SKM-1 treated with dmso at 0.1 percent for 144 hours (cell line): ENCODE data around the gene ASAP2.

Source experiments
- DNase-seq: peaks from one replicate; lab custom pipeline; 2025; ENCODE audit not compliant: unreplicated experiment; lab: John Stamatoyannopoulos, UW

Gene ASAP2

DNA sequence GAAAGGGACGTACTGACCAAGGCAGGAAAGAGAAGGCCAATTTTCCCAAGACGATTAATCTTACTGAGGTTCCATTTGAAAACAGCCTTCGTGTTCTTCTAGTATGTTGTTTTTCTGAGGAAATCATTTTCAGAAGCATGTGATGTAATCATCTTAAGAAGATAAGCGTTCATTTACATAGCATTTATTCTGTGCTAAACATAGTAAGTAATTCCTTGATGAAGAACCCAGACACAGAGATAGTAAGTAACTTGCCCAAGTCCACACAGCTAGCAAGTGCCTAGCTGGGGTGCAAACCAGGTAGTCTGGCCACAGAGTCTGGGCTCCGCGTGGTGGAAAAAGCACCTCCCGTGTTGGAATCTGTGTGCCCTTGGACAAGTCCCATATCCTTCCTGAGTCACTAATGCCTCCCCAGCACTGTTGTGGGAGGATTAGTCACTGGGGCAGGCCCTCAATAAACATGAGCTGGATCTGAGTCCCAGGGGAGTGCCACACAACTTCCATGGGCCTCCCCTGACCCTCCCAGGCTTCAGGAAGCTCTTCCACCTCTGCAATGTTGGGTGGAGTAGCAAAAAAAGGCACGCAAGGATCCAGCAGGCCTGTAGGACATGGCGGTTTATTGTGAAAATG lies 26.9 kb upstream of the ASAP2 start:
- no peak for DNase-seq

DNA sequence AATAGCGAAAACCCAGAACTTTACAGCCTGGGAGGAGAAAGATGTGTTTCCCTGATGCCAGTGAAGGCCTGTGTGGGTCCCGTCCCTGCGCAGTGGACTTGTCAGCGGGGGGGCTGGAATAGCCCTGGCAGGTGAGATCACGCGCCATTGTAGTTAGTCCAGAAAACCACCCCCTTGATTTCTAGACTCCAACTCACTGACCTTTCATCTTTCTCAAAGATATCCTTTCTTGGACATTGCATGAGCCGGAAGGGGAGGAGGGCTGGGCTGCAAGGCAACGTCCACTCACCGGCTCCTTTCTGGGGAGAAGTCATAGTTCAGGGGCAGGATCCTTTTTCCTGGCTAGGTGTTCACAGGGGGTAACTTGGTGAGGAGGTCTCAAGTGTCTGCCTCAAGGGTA lies 22.3 kb upstream of the ASAP2 start:
- DNase-seq = no peak

DNA sequence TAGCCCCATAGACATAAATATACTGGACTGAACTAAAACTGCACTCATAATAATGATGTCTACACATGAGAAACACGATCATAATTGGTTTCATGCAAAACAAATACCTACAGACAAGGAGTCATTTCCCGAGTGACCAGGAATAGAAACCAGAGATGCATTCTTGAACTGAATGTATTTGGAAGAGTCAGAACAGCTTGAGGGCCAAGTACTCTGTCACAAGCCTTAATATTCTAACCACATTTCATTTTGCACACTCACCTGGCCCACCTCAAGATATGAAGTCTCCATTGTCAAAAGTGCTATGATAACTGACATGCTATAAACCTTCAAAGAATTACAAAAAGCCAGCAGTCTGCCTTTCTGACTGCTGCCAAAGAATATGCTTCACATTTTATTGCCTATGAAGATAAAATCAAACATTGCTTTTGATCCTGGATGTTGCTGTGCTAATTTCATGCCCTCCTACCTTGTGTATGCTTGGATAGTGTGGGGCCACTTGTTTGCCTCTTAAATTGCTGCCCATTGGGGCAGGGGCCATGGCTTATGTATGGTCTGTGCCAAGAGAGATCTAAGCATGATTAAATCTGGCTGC lies 18.9 kb upstream of the ASAP2 start:
- no peak for DNase-seq

DNA sequence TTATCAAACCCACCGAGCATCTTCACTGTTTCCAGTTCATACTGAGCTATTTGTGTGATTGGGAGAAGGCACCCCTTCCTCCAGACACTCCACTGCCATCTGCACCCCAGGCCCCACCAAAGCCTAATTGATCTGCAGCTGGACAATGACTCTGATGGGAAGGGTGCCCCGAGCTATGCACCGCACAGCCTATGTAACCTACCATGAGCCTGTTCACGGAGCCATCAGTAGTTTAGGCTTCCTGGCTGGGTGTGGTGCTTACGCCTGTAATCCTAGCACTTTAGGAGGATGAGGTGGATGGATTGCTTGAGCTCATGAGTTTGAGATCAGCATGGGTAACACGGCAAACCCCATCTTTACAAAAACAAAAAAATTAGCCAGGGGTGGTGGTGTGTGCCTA lies 17.8 kb upstream of the ASAP2 start:
- no peak for DNase-seq

DNA sequence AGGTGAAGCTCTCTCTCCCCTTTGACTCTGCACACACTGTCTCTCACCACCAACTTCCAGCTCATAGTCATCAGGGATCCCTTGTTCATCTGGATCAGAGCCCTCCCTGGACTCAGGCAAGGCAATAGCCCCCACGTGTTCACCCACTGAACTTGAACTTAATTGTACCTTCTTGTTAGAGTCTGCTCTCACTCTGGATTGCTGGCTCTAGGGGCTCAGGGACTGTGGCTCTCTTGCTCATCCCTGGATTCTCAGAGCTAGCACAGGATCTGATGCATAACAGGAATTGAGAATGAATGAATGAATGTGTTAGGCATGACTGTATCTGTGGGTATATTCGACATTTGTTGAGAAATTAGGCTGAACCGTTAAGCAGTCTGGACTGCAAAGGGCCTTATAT lies 16.7 kb upstream of the ASAP2 start:
- DNase-seq = no peak

DNA sequence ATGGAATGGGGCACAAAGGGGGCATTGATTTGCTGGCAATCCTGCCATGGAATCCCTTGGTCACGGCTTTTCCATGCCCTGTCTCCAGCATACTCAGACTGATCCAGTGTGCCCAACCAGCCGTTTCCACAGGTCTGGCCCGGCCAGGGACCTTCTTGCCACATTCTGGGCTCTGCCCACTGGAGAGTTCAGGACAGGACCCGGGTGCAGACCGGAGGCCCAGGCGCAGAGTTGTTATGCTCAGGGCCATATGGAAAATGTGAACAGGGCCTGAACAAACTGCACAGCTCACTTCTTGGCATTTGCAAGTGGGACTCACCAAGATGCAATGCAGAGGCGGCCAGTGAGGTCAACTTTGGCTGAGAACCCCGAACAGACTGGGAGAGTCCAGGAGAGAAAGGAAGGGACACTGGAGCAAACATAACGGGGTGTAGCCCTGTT lies 15.6 kb upstream of the ASAP2 start:
- DNase-seq = no peak

DNA sequence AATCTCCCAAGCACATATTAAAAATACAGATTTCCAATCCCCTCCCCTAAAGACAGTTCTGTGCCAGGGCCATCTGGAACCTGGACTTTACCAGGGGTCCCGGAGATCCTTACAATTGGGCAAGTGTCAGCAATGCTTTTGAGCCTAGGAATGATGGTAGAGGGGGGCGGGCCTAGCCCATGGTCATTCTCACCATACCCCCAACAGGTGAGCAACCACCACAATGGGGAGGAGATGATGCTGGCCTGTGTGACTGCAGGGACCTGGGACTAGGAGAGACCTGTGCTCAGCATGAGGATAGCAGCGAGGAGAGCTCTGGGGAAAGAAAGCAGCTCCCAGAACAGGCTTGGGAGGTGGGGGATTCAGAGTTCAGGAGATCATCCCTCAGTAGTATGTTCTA lies 13.9 kb upstream of the ASAP2 start:
- DNase-seq = no peak

DNA sequence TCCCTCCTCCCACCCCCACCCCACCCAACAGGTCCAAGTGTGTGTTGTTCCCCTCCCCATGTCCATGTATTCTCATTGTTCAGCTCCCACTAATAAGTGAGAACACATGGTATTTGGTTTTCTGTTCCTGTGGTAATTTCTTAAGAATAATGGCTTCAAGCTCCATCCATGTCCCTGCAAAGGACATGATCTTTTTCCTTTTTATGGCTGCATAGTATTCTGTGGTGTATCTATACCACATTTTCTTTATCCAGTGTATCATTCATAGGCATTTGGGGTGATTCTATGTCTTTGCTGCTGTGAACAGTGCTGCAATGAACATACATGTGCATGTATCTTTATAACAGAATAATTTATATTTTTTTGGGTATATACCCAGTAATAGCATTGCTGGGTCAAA lies 12.3 kb upstream of the ASAP2 start:
- no peak for DNase-seq

DNA sequence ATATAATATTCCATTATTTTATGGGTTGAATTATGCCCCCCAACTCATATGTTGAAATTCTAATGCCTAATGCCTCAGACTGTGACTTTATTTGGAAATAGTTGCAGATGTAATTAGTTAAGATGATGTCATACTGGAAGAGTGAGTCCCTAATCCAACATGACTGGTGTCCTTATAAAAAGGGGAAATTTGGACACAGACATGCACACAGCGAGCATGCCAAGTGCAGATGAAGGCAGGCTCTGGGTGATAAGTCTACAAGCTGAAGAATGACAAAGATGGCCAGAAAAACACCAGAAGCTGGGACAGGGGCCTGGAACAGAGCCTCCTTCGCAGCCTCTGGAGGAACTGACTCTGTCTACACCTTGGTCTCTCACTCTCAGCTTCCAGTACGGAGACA lies 10.0 kb upstream of the ASAP2 start:
- no peak for DNase-seq

DNA sequence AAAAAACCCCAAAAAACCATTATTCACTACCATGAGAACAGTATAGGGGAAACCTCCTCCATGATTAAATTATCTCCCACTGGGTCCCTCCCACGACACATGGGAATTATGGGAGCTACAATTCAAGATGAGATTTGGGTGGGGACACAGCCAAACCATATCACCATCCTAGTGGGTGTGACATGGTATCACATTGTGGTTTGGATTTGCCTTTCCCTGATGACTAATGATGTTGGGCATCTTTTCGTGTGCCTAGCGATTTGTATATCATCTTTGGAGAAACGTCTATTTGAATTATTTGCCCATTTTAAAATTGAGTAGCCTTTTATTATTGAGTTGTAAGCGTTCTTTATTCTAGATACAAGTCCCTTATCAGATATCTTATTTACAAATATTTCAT lies 8.7 kb upstream of the ASAP2 start:
- DNase-seq = no peak

DNA sequence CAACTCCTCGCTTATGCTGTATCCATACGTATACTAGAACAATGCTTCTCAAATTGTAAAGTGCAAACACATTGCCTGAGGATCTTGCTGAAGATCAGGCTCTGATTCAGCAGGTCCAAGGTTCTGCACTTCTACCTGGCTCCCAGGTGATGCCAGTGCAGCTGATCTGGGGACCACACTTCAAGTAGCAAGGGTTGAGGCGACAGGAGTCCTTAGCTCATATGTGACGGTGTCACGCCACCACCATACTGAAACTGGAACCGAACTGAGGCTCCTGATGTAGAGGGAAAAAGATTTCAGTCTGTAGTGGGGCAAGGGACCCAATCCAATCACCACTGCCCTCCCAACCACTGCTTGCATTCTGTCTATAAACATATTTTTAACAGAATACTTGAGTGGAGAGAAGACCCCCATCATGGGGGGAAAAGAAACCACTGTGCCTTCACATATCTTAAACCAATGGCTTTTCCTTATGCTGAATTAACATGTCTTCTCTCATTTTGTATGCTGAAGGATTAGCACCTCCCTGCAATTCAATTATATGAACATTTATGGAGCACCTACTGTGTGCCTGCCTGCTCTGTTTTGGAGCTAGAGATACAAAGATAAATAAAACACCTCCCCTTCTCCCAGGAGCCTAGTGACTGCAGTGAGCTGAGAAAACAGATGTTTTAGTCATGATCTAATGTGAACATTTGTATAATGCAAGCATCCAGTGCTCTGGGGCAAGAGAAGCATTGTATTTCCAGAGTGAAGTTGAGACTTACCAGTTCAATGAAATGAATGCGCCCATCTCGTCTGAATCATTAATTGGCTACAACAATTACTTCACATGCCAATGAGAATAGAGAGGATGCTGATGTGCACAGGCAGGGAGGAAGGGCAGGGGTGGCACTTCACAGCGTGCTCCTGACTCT lies 6.6 kb upstream of the ASAP2 start:
- DNase-seq = no peak

DNA sequence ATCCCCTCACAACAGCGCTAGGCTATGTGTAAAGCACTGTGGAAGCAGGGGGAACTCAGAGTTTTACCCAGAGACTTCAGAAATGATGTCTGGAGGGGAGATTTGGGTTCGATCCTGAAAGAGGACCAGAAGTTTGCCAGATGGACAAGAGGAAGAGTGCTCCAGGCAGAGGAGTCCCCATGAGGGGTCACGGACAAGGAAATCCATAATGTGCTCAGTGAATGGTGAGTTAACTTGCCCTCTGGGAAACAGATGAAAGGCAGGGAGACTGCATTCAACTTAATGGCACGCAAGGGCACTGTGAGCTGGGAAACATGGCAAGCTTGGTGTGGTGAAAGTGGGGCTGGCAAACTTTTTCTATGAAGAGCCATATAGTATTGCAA lies 6.0 kb upstream of the ASAP2 start:
- no peak for DNase-seq

DNA sequence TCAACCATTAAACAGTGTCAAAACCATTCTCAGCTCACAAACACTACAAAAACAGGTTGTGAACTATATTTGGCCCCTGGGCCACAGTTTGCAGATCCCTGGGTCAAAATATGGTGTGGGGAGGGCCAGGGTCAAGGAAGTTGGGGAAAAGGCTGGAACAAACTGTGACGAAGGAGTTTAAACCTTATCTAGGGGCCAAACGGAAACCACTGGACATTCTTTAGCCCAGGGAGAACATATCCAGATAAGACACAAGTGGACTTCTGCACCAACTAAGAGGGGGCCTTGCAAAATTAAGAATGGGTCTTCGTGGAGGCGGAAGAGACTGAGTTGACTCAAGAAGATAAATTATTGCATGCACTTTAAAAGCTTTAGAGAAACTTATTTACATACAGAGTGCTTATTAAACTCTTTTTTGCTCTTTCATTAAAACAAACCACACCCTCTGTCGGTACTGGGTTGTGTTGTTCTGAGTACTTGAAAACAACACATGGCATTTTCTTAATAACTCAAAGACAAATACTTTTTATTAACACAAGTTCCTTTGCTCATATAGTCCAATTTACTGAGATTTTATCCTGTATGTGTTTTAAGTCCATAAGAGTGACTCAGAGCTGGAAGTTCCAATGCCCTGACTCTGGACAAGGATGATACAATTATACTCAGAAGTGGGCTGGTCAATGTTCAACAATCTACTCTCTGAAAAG lies 5.3 kb upstream of the ASAP2 start:
- no peak for DNase-seq

DNA sequence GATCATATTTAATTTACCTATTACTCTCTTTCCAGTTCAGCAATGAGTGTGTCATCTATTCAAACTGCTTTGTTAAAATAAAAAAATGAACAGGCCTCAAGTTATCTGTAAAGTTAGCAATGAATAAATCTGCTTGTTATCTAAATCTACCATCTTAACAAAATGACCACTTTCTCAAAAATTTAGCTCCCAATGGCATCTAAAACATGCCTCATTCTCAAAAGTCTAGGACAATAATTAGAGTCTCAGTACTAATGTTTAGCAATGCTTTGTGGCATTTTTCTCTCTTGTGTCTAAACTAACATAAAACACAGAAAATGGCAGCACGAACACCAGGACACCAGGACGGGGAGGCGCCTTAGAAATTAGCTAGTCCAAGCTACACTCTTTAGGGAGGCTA lies 3.6 kb upstream of the ASAP2 start:
- DNase-seq = no peak

DNA sequence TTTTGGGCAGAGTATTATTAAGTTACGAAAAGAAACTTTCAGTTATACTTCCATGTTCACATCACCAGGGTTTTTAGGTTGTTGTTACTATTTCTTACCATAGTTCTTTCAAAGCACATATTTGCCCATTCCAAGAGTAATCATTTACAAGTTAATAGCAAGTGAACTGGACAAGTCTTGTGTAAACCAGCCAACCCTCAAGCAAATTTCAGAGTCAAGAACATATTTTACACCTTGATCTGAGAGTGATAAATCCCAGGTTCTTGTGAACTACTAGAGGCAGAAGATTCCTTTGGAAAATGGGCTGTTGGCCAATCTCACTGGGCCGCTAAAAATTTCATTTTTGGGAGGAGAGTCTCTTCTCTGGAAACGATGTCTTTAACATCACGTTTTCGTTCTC lies 2.7 kb upstream of the ASAP2 start:
- no peak for DNase-seq

DNA sequence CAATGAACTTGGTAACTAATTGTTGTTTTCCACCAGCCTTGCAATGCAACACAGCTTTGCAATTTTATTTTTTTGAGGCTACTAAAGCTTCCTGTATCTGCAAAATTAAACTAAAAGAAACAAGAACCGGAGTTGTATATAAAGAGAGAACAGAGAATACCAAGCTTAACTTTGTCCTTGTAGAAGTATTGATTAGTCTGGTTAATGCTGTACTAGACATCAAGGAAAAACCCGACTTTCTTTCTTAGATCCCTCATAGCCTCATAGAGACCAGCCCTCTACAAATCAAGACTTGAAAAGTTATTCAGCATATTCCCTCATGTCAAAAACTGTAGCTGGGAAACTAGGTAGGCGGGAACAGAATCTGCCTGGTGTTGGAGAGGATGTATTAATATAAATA lies 1.7 kb upstream of the ASAP2 start:
- no peak for DNase-seq

DNA sequence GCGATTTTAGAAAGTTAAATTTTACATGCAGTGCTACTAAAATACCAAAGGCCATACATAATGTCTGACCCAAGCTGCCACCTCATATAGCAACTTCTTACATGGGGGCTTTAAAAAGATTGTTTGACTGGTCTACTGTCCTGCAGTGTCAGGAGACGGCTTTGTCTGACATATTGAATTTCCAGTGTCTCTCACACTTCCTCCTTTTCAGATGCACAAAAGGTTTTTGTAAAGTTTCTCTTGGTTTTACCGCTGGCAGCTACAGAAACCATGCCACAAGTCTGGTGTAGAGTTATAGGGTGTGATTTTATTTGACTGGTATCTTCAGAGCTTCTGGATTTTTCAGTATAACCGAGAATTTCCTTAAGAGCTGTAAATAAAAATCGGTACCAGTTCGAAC lies 1.1 kb upstream of the ASAP2 start:
- peak; percentile 24 for DNase-seq

DNA sequence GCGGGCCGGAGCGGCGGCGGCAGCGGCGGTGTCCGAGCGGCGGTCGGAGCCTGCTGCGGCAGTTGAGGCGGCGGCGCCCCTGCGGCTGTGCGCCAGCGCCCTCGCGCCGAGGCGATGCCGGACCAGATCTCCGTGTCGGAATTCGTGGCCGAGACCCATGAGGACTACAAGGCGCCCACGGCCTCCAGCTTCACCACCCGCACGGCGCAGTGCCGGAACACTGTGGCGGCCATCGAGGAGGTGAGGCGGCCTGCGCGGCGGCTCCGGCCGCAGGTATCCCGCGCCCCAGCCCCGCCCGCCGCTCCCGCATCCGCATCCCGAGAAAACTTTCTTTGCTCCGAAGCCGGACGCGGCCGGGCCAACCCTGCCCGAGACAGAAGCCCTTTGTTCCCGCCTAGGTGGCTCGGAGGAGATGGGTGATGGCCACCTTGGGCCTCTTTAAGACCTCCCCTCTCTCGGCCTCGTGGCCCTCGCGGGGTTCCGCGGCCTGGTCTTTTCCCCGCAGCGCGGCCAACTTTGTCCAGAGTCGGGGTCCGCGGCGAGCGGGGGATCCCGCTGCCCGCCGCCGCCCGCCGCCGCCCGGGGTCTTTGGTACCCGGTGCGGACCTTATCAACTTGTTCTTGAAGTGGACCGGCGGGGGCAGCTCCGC lies 504 bp downstream of the ASAP2 start:
- DNase-seq = no peak

DNA sequence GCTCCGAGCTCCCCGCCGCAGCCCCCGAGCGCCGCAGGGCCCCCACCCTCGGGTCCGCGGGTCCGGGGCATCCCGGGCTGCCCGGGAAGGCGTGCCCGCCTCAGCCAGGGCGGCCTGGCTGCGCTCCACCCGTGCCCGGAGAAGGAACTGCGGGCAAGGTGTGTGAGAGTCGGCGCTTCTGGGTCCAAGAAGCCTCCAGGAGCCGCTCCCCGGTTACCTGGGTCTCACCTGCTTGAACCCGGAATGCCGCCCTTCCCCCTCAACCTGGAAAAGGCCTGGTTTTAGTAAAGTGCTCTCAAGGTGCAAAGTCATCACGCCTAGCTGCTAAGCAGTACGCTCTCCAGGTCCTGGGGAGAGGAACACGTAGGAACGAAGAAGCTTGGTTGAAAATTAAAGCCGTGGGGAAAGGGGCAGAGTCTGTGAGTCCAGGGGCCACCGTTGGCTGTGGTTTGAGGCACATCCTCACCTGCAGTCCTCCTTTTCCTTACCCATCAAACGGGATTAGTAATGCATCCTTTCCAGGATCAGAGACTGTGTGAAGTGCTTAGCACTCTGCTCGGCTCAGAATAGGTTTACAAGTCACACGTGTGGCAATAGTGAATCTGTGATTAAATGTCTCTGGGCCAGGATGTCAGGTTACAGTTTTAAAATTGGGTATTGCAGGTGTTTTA lies 1.2 kb downstream of the ASAP2 start:
- DNase-seq = no peak

DNA sequence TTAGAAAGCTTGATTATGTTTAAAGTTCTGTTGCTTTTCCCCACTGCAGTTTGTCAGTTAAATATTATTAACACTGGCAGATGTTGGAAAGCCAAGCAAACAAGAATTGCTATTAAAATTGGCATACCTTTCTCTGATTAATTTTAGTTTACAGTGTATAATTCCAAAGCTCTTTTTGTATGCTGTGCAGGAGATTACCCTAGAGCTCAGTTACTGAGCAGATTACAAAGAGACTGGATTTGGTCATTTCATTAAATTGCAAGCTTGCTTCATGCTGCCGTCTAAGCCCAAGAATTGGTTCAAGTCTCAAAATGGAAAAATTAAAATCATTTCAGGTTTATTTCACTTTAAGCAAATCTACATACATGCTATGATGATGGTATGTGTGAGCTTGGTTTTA lies 2.3 kb downstream of the ASAP2 start:
- DNase-seq = no peak

DNA sequence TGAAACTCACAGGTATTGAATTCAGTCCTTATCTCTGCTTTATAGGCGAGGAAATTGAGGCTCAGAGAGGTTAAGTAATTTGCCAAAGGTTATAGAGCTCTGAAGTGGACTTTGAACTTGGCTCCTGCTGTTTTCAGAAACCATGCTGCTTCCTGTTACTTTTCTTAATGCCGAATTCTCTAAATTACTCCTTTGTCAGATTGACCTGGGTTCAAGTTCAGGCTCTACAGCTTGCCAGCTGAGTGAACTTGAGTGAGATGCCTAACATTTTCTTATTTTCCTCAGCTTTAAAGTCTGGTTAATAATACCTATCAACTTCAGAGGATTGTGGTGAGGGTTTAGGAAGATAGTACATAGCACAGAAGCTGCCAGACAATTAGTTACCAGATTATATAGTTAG lies 3.4 kb downstream of the ASAP2 start:
- DNase-seq = no peak
